22Rv1 (cell line): Measurements from ENCODE around the gene TSR1.

Experiments
- CTCF ChIP-seq: fragments of 450-650 bp; IDR thresholded peaks from 2 replicates; pipeline ENCODE4 v1.5.1; 2017; ENCODE audit warnings: mild to moderate bottlenecking
- ZFX ChIP-seq: fragments of 450-650 bp; IDR thresholded peaks from 2 replicates; pipeline ENCODE4 v1.6.1; 2017; ENCODE audit warnings: antibody characterized with exemption, borderline replicate concordance

GRCh38 chr17:2331303-2331702 is 5.0 kb downstream of the TSR1 start:
- no peak for TF ChIP-seq CTCF
- TF ChIP-seq ZFX = no peak
